ENCODE data around the gene CD300E.
"Not testable (repeated sequence)": the region's sequence is repeated elsewhere in the genome, so short reads cannot be mapped to it uniquely, and the experiment has no call there.

Gene CD300E

GRCh38 chr17:74633326-74633725, 9.8 kb upstream of the CD300E start:
- DNase-seq: no peak

DNA sequence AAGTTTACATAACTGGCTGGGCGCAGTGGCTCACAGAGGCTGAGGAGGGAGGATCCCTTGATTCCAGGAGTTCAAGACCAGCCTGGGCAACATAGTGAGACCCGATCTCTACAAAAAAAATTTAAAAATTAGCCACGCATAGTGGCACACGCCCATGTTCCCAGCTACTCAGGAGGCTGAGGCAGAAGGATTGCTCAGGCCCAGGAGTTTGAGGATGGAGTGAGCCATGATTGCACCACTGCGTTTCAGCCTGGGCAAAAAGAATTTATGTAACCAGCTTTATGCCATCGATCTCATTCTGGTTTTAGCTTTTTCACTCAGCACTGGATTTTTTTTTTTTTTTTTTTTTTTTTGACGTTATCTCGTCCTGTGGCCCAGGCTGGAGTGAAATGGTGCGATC, 9.1 kb upstream of the CD300E start:
- no peak for DNase-seq

DNA sequence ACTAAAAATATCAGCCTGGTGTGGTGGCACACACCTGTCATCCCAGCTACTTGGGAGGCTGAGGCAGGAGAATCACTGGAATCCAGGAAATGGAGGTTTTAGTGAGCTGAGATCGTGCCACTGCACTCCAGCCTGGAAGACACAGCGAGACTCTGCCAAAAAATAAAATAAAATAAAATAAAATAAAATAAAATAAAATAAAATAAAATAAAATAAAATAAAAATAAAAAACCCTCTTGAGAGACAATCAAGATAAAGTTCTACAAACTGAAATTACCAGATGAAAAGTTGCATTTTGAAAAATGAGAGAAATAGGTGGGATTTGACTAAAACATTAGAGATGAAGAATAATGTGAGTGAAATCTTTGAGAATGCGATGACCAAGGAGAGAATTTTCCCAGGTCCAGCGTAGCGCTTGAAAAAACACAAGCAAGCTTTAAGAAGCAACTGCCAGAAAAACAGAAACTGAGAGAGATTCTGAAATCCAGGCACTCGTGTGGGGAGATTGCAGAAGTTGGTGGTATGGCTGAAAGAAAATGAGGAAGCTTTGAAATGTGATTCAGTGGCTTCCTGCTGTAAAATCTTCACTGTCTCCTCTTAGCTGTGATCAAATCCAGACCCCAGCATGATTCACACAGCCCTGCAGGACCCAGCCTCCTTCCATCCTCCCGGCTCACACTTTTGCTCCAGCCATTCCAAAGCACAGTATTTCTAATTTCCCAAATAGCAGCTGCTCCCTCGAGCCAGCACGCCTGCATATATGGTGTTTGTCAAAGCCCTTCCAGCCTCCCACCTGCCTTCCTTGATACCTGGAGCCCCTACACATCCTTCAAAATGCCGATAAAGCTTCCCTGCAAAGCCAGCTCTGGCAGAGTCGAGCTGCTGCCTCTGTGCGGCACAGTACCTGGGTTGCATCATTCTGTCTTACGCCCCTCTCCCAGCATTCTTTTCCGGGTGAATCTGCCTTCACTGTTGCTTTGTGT, 8.2 kb upstream of the CD300E start:
- no peak for DNase-seq

DNA sequence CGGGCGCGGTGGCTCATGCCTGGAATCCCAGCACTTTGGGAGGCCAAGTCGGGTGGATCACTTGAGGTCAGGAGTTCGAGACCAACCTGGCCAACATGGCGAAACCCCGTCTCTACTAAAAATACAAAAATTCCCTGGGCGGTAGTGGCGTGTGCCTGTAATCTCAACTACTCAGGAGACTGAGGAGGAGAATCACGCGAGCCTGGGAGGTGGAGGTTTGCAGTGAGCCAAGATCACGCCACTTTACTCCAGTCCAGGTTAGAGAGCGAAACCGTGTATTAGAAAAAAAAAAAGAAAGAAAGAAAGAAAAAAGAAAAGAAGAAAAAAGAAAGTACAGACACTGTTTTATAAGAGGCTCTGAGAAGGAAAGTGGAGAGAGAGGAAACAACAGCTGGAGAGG, 6.7 kb upstream of the CD300E start:
- DNase-seq: not testable (repeated sequence)

DNA sequence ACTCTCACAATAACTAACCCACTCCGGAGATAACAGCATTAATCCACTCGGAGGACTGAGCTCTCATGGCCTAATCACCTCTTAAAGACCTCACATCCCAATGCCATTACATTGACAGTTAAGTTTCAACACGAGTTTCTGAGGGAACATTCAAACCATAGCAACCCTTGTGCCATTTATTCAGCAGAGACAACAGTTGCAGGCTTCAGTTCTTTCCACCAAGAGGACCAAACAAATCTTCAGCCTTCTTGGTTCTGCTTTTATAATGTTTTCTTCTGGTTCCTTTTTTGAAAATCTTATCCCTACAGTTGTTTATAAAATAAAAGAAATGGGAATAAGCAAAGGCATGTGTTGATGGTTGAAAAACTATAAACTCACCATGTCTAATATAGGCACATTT, 2.1 kb upstream of the CD300E start:
- no peak for DNase-seq

GRCh38 chr17:74624131-74624530, 593 bp upstream of the CD300E start:
- no peak for DNase-seq

- DNase-seq: no peak
Observed at GRCh38 chr17:74619077-74619673, 4.4 kb downstream of the CD300E start.

DNA sequence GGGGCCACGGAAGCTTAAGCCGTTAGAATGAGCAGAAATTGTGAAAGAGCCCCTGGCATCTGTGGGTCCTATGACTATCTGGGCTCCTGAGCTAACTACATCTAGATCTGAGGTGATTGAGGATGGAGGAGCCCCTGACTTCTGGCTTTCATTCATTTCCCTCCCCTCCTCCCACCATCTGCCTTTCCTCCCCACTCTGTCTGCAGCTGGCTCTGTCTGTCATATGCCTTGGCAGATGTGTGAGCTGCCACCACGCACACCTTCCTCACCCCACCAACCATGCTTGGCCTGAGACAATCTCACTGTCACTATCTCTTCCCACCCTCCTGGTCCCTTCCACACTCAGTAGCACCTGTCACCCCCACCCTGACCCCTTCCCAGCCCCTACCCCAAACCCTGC, 5.1 kb downstream of the CD300E start:
- no peak for DNase-seq

DNA sequence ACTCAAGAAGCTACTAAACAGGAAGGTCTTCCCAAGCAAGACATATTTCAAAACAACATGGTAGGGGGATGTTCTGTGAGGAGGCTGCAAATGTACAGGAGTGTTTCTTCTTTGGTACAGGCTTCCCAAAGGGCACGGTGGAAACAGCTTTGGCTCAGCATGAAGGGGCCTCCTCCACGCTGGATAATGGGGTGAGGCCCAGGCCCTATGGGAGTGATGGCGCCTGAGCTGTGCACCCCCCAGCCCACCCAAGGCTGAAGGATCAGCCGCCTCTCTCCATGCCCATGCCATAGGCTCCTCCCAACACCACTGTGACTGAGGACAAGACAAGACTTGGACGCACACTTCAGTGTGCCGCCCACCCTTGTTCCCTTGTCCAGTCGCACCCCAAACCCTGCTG, 6.8 kb downstream of the CD300E start:
- no peak for DNase-seq

DNA sequence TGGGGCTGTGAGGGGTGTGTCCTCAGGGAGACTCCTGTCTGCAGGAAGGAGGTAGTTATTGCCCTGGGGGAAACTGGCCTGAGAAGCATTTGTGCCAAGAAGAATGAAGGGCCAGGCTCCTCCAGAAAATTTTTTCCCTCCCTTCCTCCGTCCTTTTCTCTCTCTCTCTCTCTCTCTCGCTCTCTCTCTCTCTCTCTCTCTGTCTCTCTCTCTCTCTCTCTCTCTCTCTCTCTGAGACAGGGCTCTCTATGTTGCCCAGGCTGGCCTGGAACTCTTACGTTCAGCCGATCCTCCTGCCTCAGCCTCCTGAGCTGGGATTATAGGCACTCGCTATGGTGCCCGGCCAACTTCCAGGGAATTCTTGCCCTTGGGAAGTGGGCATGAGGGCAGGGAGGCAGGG, 11.5 kb downstream of the CD300E start:
- no peak for DNase-seq

GRCh38 chr17:74610108-74610507, 13.4 kb downstream of the CD300E start:
- no peak for DNase-seq

DNA sequence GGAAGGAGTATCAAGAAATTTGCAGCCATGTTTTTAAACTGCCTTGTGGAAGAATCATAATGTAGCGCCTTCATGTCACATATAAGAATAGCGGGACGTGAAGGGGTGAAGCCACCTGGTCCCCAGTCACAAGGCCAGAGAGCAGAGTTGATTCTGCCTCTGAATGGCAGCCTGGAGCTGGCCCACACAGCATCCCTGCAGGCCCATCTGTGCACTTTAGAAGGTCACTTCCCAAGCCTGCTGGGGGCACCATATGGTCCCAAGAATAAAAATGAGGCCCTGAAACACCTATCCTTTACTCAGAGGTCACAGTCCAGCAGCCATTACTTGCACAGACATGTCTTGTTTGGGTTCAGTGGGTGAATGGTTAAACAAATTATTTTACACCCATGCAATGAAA, 15.0 kb downstream of the CD300E start:
- no peak for DNase-seq

DNA sequence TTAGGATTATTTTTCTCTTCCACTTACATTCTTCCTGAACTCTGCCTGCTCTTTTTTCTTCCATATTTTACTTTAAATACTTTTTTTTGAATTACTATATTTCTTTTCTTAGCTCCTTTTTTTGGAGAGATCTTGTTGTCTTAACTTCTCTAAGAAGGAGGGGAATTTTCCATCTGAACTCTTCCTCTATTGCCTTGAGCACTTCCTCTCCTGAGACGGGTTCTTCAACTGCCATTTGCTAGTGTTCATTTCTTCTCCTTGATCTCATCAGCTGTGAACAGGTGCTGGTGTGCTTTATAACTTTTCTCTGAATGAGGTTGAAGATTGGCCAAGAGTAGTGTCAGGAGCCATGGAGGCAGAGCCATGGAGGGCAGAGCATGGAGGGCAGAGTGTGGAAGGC, 16.3 kb downstream of the CD300E start:
- no peak for DNase-seq

- DNase-seq: no peak
Observed at GRCh38 chr17:74606050-74606449, 17.5 kb downstream of the CD300E start.

- DNase-seq: no peak
Observed at GRCh38 chr17:74605361-74605760, 18.2 kb downstream of the CD300E start.

GRCh38 chr17:74604761-74605160, 18.8 kb downstream of the CD300E start:
- no peak for DNase-seq

DNA sequence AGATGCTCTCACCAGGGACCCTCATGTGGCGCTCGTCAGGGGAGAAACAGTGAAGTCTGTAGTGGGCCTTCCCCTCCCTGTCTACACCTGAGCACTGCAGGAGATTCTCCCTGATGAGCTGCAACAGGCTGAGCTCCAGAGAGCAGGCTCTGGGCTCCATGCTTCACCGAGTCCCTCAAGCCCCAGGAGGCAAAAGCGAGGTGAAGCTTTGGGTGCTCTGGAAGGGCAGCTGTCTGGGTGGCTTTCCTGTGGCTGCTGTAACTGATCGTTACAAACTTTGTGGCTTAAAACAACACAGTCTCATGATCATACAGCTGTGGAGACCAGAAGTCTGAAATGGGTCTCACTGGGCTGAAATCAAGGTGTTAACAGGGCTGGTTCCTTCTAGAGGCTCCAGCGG, 19.3 kb downstream of the CD300E start:
- no peak for DNase-seq

GRCh38 chr17:74603746-74604145, 19.8 kb downstream of the CD300E start:
- no peak for DNase-seq

GRCh38 chr17:74603037-74603635, 20.4 kb downstream of the CD300E start:
- DNase-seq: no peak

GRCh38 chr17:74601944-74602572, 21.5 kb downstream of the CD300E start:
- DNase-seq: peak; percentile 26 to 31

- no peak for DNase-seq
Observed at GRCh38 chr17:74599448-74599939, 24.0 kb downstream of the CD300E start.

DNA sequence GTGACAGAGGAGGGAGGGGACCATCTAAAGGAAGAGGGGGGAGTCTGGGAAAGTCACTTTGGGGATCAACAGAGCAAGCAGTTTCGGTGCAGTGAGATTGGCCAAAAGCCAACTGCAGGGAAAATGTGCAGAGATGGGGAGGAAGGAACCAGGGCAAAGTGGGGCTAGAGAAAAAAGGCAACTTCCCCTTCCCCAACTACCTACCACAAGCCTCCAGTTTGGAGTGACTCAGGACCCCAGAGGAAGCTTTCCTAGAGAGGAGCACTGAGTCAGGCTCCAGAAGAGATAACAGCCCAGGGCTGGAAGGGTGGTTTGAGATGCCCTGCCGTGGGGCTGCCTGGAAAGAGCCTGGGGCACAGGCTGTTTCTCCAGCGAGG, 24.5 kb downstream of the CD300E start:
- DNase-seq: no peak

- no peak for DNase-seq
Observed at GRCh38 chr17:74598346-74599022, 25.1 kb downstream of the CD300E start.
